ENCODE results near the gene INAFM2. TPM values are rescaled to one million over a fixed set of nuclear protein-coding genes. Genes with fewer than 3 reads are reported as not detected.

INAFM2 gene
- total and polyA plus RNA-seq, 2 experiments from 2014 or later, result 18.1 to 32.7 TPM

DNA sequence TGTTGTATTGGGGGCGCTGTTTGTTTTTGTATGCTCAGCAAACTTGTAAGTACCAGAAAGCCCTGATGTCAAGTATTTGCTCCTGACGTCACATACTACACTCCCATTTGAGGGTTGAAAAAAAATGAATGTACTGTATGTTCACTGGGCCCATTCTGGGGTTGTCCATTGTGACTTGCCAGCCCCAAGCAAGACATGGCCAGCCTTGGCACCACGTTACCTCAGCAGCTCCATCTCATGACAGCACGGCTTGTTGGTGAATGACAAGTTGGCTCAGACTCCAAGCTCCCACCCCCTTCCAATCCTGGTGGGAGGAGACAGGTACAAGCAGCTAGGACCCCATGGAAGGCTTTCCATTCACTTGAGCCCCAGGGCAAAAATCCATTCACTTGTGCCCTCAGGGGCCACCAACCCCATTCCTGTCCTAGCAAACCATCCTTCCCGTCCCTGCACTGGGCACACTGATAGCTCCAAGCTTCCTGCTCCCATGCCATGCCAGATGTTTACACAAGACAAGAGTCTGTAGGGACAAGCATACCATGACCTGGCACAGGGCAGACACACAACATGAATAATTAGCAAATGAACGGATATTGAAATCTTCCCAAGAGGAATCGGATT lies 28.9 kb downstream of the INAFM2 start:
- no peak overlapping the region for H3K4me3 ChIP-seq
- no peak overlapping the region for H3K27ac ChIP-seq (ENCODE audit: low read depth)
- H2AFZ ChIP-seq, result no peak overlapping the region
- H3K4me1 ChIP-seq (ENCODE audit: insufficient read depth), result peaks cover 15% of the 10 kb centered on the region
- H3K9me2 ChIP-seq (ENCODE audit: insufficient read depth), result no peaks in the 10 kb centered on the region
- TF ChIP-seq EZH2phosphoT487 (IDR thresholded peaks at IDR 0.05; ENCODE audit: unreplicated experiment) (no peak), ZNF114 (CRISPR knock-in tag; IDR thresholded peaks at IDR 0.05) (no peak), EZH2 (IDR thresholded peaks at IDR 0.05; ENCODE audit: low read depth, unreplicated experiment) (no peak), JUNB (IDR thresholded peaks at IDR 0.05; ENCODE audit: unreplicated experiment) (no peak), CREB1 (CRISPR knock-in tag; IDR thresholded peaks at IDR 0.05; ENCODE audit: low read depth) (no peak), NANOG (IDR thresholded peaks at IDR 0.05; ENCODE audit: borderline replicate concordance) (no peak), STAT1 (IDR thresholded peaks at IDR 0.05; ENCODE audit: unreplicated experiment) (no peak)
- TF ChIP-seq, protein P1, sequence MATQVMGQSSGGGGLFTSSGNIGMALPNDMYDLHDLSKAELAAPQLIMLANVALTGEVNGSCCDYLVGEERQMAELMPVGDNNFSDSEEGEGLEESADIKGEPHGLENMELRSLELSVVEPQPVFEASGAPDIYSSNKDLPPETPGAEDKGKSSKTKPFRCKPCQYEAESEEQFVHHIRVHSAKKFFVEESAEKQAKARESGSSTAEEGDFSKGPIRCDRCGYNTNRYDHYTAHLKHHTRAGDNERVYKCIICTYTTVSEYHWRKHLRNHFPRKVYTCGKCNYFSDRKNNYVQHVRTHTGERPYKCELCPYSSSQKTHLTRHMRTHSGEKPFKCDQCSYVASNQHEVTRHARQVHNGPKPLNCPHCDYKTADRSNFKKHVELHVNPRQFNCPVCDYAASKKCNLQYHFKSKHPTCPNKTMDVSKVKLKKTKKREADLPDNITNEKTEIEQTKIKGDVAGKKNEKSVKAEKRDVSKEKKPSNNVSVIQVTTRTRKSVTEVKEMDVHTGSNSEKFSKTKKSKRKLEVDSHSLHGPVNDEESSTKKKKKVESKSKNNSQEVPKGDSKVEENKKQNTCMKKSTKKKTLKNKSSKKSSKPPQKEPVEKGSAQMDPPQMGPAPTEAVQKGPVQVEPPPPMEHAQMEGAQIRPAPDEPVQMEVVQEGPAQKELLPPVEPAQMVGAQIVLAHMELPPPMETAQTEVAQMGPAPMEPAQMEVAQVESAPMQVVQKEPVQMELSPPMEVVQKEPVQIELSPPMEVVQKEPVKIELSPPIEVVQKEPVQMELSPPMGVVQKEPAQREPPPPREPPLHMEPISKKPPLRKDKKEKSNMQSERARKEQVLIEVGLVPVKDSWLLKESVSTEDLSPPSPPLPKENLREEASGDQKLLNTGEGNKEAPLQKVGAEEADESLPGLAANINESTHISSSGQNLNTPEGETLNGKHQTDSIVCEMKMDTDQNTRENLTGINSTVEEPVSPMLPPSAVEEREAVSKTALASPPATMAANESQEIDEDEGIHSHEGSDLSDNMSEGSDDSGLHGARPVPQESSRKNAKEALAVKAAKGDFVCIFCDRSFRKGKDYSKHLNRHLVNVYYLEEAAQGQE (IDR thresholded peaks at IDR 0.05; ENCODE audit: unreplicated experiment), result no peak
- TF ChIP-seq, protein P2, sequence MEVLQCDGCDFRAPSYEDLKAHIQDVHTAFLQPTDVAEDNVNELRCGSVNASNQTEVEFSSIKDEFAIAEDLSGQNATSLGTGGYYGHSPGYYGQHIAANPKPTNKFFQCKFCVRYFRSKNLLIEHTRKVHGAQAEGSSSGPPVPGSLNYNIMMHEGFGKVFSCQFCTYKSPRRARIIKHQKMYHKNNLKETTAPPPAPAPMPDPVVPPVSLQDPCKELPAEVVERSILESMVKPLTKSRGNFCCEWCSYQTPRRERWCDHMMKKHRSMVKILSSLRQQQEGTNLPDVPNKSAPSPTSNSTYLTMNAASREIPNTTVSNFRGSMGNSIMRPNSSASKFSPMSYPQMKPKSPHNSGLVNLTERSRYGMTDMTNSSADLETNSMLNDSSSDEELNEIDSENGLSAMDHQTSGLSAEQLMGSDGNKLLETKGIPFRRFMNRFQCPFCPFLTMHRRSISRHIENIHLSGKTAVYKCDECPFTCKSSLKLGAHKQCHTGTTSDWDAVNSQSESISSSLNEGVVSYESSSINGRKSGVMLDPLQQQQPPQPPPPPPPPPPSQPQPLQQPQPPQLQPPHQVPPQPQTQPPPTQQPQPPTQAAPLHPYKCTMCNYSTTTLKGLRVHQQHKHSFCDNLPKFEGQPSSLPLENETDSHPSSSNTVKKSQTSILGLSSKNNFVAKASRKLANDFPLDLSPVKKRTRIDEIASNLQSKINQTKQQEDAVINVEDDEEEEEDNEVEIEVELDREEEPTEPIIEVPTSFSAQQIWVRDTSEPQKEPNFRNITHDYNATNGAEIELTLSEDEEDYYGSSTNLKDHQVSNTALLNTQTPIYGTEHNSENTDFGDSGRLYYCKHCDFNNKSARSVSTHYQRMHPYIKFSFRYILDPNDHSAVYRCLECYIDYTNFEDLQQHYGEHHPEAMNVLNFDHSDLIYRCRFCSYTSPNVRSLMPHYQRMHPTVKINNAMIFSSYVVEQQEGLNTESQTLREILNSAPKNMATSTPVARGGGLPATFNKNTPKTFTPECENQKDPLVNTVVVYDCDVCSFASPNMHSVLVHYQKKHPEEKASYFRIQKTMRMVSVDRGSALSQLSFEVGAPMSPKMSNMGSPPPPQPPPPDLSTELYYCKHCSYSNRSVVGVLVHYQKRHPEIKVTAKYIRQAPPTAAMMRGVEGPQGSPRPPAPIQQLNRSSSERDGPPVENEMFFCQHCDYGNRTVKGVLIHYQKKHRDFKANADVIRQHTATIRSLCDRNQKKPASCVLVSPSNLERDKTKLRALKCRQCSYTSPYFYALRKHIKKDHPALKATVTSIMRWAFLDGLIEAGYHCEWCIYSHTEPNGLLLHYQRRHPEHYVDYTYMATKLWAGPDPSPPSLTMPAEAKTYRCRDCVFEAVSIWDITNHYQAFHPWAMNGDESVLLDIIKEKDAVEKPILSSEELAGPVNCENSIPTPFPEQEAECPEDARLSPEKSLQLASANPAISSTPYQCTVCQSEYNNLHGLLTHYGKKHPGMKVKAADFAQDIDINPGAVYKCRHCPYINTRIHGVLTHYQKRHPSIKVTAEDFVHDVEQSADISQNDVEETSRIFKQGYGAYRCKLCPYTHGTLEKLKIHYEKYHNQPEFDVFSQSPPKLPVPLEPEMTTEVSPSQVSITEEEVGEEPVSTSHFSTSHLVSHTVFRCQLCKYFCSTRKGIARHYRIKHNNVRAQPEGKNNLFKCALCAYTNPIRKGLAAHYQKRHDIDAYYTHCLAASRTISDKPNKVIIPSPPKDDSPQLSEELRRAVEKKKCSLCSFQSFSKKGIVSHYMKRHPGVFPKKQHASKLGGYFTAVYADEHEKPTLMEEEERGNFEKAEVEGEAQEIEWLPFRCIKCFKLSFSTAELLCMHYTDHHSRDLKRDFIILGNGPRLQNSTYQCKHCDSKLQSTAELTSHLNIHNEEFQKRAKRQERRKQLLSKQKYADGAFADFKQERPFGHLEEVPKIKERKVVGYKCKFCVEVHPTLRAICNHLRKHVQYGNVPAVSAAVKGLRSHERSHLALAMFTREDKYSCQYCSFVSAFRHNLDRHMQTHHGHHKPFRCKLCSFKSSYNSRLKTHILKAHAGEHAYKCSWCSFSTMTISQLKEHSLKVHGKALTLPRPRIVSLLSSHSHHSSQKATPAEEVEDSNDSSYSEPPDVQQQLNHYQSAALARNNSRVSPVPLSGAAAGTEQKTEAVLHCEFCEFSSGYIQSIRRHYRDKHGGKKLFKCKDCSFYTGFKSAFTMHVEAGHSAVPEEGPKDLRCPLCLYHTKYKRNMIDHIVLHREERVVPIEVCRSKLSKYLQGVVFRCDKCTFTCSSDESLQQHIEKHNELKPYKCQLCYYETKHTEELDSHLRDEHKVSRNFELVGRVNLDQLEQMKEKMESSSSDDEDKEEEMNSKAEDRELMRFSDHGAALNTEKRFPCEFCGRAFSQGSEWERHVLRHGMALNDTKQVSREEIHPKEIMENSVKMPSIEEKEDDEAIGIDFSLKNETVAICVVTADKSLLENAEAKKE (CRISPR knock-in tag; IDR thresholded peaks at IDR 0.05), result no peak
- TF ChIP-seq, protein P3, sequence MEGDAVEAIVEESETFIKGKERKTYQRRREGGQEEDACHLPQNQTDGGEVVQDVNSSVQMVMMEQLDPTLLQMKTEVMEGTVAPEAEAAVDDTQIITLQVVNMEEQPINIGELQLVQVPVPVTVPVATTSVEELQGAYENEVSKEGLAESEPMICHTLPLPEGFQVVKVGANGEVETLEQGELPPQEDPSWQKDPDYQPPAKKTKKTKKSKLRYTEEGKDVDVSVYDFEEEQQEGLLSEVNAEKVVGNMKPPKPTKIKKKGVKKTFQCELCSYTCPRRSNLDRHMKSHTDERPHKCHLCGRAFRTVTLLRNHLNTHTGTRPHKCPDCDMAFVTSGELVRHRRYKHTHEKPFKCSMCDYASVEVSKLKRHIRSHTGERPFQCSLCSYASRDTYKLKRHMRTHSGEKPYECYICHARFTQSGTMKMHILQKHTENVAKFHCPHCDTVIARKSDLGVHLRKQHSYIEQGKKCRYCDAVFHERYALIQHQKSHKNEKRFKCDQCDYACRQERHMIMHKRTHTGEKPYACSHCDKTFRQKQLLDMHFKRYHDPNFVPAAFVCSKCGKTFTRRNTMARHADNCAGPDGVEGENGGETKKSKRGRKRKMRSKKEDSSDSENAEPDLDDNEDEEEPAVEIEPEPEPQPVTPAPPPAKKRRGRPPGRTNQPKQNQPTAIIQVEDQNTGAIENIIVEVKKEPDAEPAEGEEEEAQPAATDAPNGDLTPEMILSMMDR (conservative IDR thresholded peaks at IDR 0.05; ENCODE audit: low read depth in 2 of 2), result no peak
- TF ChIP-seq, protein P4, sequence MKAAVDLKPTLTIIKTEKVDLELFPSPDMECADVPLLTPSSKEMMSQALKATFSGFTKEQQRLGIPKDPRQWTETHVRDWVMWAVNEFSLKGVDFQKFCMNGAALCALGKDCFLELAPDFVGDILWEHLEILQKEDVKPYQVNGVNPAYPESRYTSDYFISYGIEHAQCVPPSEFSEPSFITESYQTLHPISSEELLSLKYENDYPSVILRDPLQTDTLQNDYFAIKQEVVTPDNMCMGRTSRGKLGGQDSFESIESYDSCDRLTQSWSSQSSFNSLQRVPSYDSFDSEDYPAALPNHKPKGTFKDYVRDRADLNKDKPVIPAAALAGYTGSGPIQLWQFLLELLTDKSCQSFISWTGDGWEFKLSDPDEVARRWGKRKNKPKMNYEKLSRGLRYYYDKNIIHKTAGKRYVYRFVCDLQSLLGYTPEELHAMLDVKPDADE (IDR thresholded peaks at IDR 0.05), result no peak
- H3K4me2 ChIP-seq, result no peak overlapping the region
- no peak overlapping the region for H3K4me3 Mint-ChIP-seq
- ATAC-seq, result no peak
- H3K27me3 ChIP-seq (ENCODE audit: insufficient read depth), result peaks cover 13% of the 10 kb centered on the region
- H3K79me2 ChIP-seq (replicated peaks; ENCODE audit: insufficient read depth), result no peaks in the 10 kb centered on the region
- H3K27ac Mint-ChIP-seq, result no peak overlapping the region
- DNase-seq (ENCODE audit: low spot score), result no peak
- no peaks in the 10 kb centered on the region; the same call in 2 of the 3 replicates for H3K9me3 Mint-ChIP-seq
- H3K27me3 Mint-ChIP-seq (ENCODE audit: insufficient read depth, low read depth, poor library complexity), result peaks cover 15% of the 10 kb centered on the region
- no peaks in the 10 kb centered on the region for H3K36me3 ChIP-seq (ENCODE audit: insufficient read depth)
- peaks cover 29% of the 10 kb centered on the region for H3K4me1 Mint-ChIP-seq
- peaks cover 8% of the 10 kb centered on the region; the same call in 1 of the 2 replicates for H3F3A ChIP-seq (replicated peaks; ENCODE audit: low read depth)
- H3K36me3 Mint-ChIP-seq (ENCODE audit: low read depth), result no peaks in the 10 kb centered on the region; the same call in 2 of the 3 replicates
- no peaks in the 10 kb centered on the region for H4K20me1 ChIP-seq (replicated peaks; ENCODE audit: insufficient read depth)

All from GM23338 (cell line).